Measurements from ENCODE around the gene DCXR.
A peak's percentile ranks its signal among the peaks of the same experiment; 100 is the strongest.

DCXR gene

DNA sequence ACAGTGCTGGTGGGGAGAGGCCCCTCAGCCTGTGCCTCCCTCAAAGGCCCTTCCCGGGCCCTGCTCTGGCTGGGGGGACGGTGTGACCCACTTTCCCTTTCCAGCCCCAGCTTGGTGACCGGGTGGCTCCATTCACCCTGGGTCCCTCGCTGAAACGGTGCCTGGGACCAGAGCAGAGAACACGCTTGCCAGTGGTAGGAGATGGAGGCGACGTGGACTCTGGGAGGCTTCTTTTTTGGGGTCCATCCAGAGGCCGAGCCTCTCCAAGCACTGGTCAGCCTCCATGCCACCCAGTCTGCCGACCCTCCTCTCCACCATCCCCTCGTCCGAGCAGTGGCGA lies 22.6 kb downstream of the DCXR start:
- Histone ChIP-seq H3F3A (ENCODE audit: insufficient read depth, low read length) (no peaks in the 10 kb centered on the region), H3K9ac (ENCODE audit: low read length) (no peak overlapping the region), H4K20me1 (ENCODE audit: insufficient read depth, low read length) (no peaks in the 10 kb centered on the region), H3K27ac (ENCODE audit: low read depth, low read length, poor library complexity, severe bottlenecking) (no peak overlapping the region), H3K4me2 (ENCODE audit: low read length) (no peak overlapping the region), H3K27me3 (ENCODE audit: insufficient read depth, low read length) (peaks cover 3% of the 10 kb centered on the region; the same call in 1 of the 2 replicates), H3K79me2 (ENCODE audit: insufficient read depth, low read length) (no peaks in the 10 kb centered on the region), H3K36me3 (ENCODE audit: insufficient read depth, low read length) (peaks cover 12% of the 10 kb centered on the region), H3K9me3 (ENCODE audit: low read length) (no peaks in the 10 kb centered on the region), H3K4me3 (ENCODE audit: low read depth, low read length, poor library complexity, severe bottlenecking) (no peak overlapping the region), H3K9me2 (ENCODE audit: low read depth, low read length) (no peaks in the 10 kb centered on the region), H3K4me1 (ENCODE audit: insufficient read depth, low read length, severe bottlenecking) (no peaks in the 10 kb centered on the region), H2AFZ (ENCODE audit: low read length) (no peak overlapping the region)
- TF ChIP-seq EZH2 (IDR thresholded peaks at IDR 0.05; ENCODE audit: borderline replicate concordance, low read length): no peak
- TF ChIP-seq CTCF (IDR thresholded peaks at IDR 0.05; ENCODE audit: low read length): no peak

DNA sequence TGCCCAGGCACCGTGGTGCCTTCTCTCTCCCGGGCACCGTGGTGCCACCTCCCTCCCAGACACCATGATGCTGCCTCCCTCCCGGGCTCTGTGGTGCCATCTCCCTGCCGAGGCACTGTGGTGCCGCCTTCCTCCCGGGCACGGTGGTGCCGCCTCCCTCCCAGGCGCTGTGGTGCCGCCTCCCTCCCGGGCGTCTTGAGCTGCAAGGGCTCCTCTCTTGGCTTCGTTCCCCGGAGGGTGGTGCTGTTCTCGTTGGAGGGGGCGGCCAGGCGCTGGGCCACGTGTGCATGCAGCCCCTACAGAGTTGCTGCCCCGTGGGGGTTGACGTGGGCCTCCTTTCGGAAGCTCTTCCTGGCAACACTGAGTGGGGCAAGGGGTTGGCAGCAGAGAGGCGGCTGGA lies 23.1 kb downstream of the DCXR start:
- H3K27ac ChIP-seq (ENCODE audit: low read depth, low read length, poor library complexity, severe bottlenecking): no peak overlapping the region
- H2AFZ ChIP-seq (ENCODE audit: low read length): no peak overlapping the region
- TF ChIP-seq CTCF (IDR thresholded peaks at IDR 0.05; ENCODE audit: low read length): peak; percentile 17; the same call in 1 of the 2 replicates
- no peak for TF ChIP-seq EZH2 (IDR thresholded peaks at IDR 0.05; ENCODE audit: borderline replicate concordance, low read length)
- H3K4me2 ChIP-seq (ENCODE audit: low read length): no peak overlapping the region
- H3F3A ChIP-seq (ENCODE audit: insufficient read depth, low read length): no peaks in the 10 kb centered on the region
- H3K4me3 ChIP-seq (ENCODE audit: low read depth, low read length, poor library complexity, severe bottlenecking): no peak overlapping the region
- H3K9me2 ChIP-seq (ENCODE audit: low read depth, low read length): no peaks in the 10 kb centered on the region
- no peaks in the 10 kb centered on the region for H4K20me1 ChIP-seq (ENCODE audit: insufficient read depth, low read length)
- H3K9ac ChIP-seq (ENCODE audit: low read length): no peak overlapping the region
- H3K4me1 ChIP-seq (ENCODE audit: insufficient read depth, low read length, severe bottlenecking): no peaks in the 10 kb centered on the region
- H3K79me2 ChIP-seq (ENCODE audit: insufficient read depth, low read length): no peaks in the 10 kb centered on the region
- H3K9me3 ChIP-seq (ENCODE audit: low read length): no peaks in the 10 kb centered on the region
- peaks cover 12% of the 10 kb centered on the region for H3K36me3 ChIP-seq (ENCODE audit: insufficient read depth, low read length)
- peaks cover 3% of the 10 kb centered on the region; the same call in 1 of the 2 replicates for H3K27me3 ChIP-seq (ENCODE audit: insufficient read depth, low read length)

DNA sequence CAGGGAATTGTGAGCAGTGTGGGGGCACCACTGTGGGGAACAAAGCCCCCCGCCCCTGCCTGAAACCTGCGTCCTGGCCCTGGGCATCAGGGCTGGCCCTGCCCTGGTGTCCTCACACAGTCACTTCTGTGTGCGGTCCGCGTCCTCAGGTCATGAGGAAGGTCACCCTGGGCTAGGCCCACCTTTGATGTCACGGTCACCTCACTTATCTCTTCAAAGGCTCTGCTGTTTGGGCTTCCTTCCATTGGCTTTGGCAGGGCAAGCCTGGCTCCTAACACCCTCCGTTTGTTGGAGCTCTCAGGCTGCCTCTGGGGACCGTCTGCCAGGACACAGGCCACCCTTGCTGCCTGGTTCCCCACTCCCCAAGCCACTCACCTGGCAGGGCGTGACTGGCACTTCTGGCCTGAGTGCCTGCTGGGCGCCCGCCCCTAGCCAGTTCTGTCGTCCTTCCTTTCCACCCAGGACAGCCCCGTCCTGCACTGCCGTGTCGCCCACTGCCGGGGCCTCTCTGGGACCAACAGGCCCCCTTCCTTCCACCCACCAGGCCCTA lies 23.6 kb downstream of the DCXR start:
- Histone ChIP-seq H3K4me2 (ENCODE audit: low read length) (no peak overlapping the region), H3K9ac (ENCODE audit: low read length) (no peak overlapping the region), H3K27ac (ENCODE audit: low read depth, low read length, poor library complexity, severe bottlenecking) (no peak overlapping the region), H3K36me3 (ENCODE audit: insufficient read depth, low read length) (peaks cover 10% of the 10 kb centered on the region), H3K79me2 (ENCODE audit: insufficient read depth, low read length) (no peaks in the 10 kb centered on the region), H2AFZ (ENCODE audit: low read length) (no peak overlapping the region), H3K4me3 (ENCODE audit: low read depth, low read length, poor library complexity, severe bottlenecking) (no peak overlapping the region), H4K20me1 (ENCODE audit: insufficient read depth, low read length) (no peaks in the 10 kb centered on the region), H3K9me2 (ENCODE audit: low read depth, low read length) (no peaks in the 10 kb centered on the region), H3K9me3 (ENCODE audit: low read length) (no peaks in the 10 kb centered on the region), H3F3A (ENCODE audit: insufficient read depth, low read length) (no peaks in the 10 kb centered on the region), H3K4me1 (ENCODE audit: insufficient read depth, low read length, severe bottlenecking) (no peaks in the 10 kb centered on the region), H3K27me3 (ENCODE audit: insufficient read depth, low read length) (peaks cover 3% of the 10 kb centered on the region; the same call in 1 of the 2 replicates)
- TF ChIP-seq EZH2 (IDR thresholded peaks at IDR 0.05; ENCODE audit: borderline replicate concordance, low read length) (no peak), CTCF (IDR thresholded peaks at IDR 0.05; ENCODE audit: low read length) (no peak)

All from OCI-LY1 (cell line).